HG03565 (cell line): Measurements from ENCODE around the gene SSNA1.
"Not testable (repeated sequence)": the region's sequence is repeated elsewhere in the genome, so short reads cannot be mapped to it uniquely, and the experiment has no call there.

Source experiments
- ATAC-seq: cut with Tn5 transposase; IDR thresholded peaks from one replicate; pipeline ENCODE4 v1.9.1; 2021; ENCODE audit warnings: mild to moderate bottlenecking, moderate library complexity; ENCODE audit not compliant: unreplicated experiment

SSNA1 gene

GRCh38 chr9:137229903-137230704 is 41.6 kb downstream of the SSNA1 start:
- no peak for ATAC-seq

- ATAC-seq = no peak
Measured at GRCh38 chr9:137230705-137231371, 42.4 kb downstream of the SSNA1 start, which contains the start of gene SLC34A3. SLC34A3 (plus strand) TSS chr9:137230901; CDS start chr9:137231703, 802 bp downstream.

- ATAC-seq = no peak
Measured at GRCh38 chr9:137231372-137232039, 43.0 kb downstream of the SSNA1 start.

- no peak for ATAC-seq
Measured at GRCh38 chr9:137232101-137232500, 43.6 kb downstream of the SSNA1 start.

- no peak for ATAC-seq
Measured at GRCh38 chr9:137232510-137232909, 44.0 kb downstream of the SSNA1 start.

- ATAC-seq = no peak
Measured at GRCh38 chr9:137233143-137233980, 44.9 kb downstream of the SSNA1 start.

- no peak for ATAC-seq
Measured at GRCh38 chr9:137234055-137234697, 45.7 kb downstream of the SSNA1 start.

- ATAC-seq = no peak
Measured at GRCh38 chr9:137234758-137235423, 46.4 kb downstream of the SSNA1 start.

- no peak for ATAC-seq
Measured at GRCh38 chr9:137235424-137236237, 47.2 kb downstream of the SSNA1 start.

GRCh38 chr9:137236238-137236935 is 47.9 kb downstream of the SSNA1 start:
- no peak for ATAC-seq

- ATAC-seq = no peak
Measured at GRCh38 chr9:137236936-137237421, 48.5 kb downstream of the SSNA1 start.

- no peak for ATAC-seq
Measured at GRCh38 chr9:137237759-137238726, 49.6 kb downstream of the SSNA1 start.

- ATAC-seq = not testable (repeated sequence)
Measured at GRCh38 chr9:137239541-137240200, 51.2 kb downstream of the SSNA1 start.
